Head of caudate nucleus (tissue), 42 donors: ENCODE measurements around the gene ARG2.
"Not testable (repeated sequence)": the region's sequence is repeated elsewhere in the genome, so short reads cannot be mapped to it uniquely, and the experiment has no call there.

Source experiments
- DNase-seq, 42 donors: peaks; one replicate each; pipeline versions ENCODE4 v3.0.0 to v3.0.0-alpha.2; 2020 to 2021; ENCODE audit warnings: mixed read lengths in 7 of 42
- intact Hi-C: fragments of 100-400 bp; cut with DNase I; formaldehyde crosslinking; loops from one replicate; pipeline ENCODE4 v1.15.0; 2022

Gene ARG2

GRCh38 chr14:67582061-67582460, 37.7 kb upstream of the ARG2 start:
- peak in 1 of 42 donors; percentile 35 for DNase-seq
- intact Hi-C loops: no loop called here

- intact Hi-C loops: no loop called here
- DNase-seq: peak in 2 of 42 donors; percentile 54 to 68
Measured at GRCh38 chr14:67583711-67584644, 35.7 kb upstream of the ARG2 start.

- no peak for DNase-seq
Measured at GRCh38 chr14:67584978-67585377, 34.7 kb upstream of the ARG2 start.

GRCh38 chr14:67586369-67586768, 33.4 kb upstream of the ARG2 start:
- intact Hi-C loops: no loop called here
- DNase-seq: no peak

More at GRCh38 chr14:67584978-67585377, 34.7 kb upstream of the ARG2 start:
- intact Hi-C loops: no loop called here

GRCh38 chr14:67589204-67589770, 30.4 kb upstream of the ARG2 start:
- DNase-seq: no peak
- intact Hi-C loops: no loop called here

GRCh38 chr14:67593650-67594049, 26.1 kb upstream of the ARG2 start:
- intact Hi-C loops, DNase-seq: not testable (repeated sequence)

GRCh38 chr14:67595392-67595791, 24.3 kb upstream of the ARG2 start:
- intact Hi-C loops: no loop called here

GRCh38 chr14:67599698-67600561, 19.8 kb upstream of the ARG2 start, which contains the start of gene PIGH:
PIGH (minus strand) TSS chr14:67600268; CDS start chr14:67600203, 65 bp downstream.
- intact Hi-C loops: no loop called here
- peak; percentile 73 to 97 (median 94) for DNase-seq

More at GRCh38 chr14:67595392-67595791, 24.3 kb upstream of the ARG2 start:
- DNase-seq: no peak

- intact Hi-C loops, DNase-seq: not testable (repeated sequence)
Measured at GRCh38 chr14:67600562-67600974, 19.2 kb upstream of the ARG2 start.

- intact Hi-C loops: no loop called here
- DNase-seq: no peak
Measured at GRCh38 chr14:67602076-67602475, 17.6 kb upstream of the ARG2 start.

GRCh38 chr14:67602995-67603545, 16.6 kb upstream of the ARG2 start:
- DNase-seq: no peak

GRCh38 chr14:67607646-67608045, 12.1 kb upstream of the ARG2 start:
- intact Hi-C loops: no loop called here
- DNase-seq: no peak

More at GRCh38 chr14:67602995-67603545, 16.6 kb upstream of the ARG2 start:
- intact Hi-C loops: no loop called here

GRCh38 chr14:67609642-67610310, 9.9 kb upstream of the ARG2 start:
- intact Hi-C loops: no loop called here
- DNase-seq: no peak

- intact Hi-C loops: no loop called here
- DNase-seq: no peak
Measured at GRCh38 chr14:67610491-67610890, 9.2 kb upstream of the ARG2 start.

- DNase-seq: peak in 13 of 42 donors; percentile 9 to 47 (median 25)
- intact Hi-C loops: loop anchor here (5.0 kb wide), 1 partner anchor 49 kb away; no protein-coding TSS in a partner anchor
Measured at GRCh38 chr14:67618617-67619063, 1.1 kb upstream of the ARG2 start.

- DNase-seq: peak; percentile 19 to 75 (median 46)
- intact Hi-C loops: no loop called here
Measured at GRCh38 chr14:67620217-67620785, 581 bp downstream of the ARG2 start.

GRCh38 chr14:67622675-67623074, 3.0 kb downstream of the ARG2 start:
- intact Hi-C loops: no loop called here
- DNase-seq: peak in 41 of 42 donors; percentile 14 to 92 (median 68)

GRCh38 chr14:67623114-67623513, 3.4 kb downstream of the ARG2 start:
- no peak for DNase-seq
- intact Hi-C loops: no loop called here
